ENCODE data around the gene ZNF101.

The ZNF101 gene

GRCh38 chr19:19721896-19722295 lies 53.3 kb downstream of the ZNF101 start:
- no peak for DNase-seq

- DNase-seq, result peak; percentile 99
Measured at GRCh38 chr19:19732579-19733501, 64.2 kb downstream of the ZNF101 start, which contains the start of gene ZNF14. Gene ZNF14, minus strand, starts transcription at chr19:19733112. Its CDS starts 154 bp downstream, at chr19:19732958.
